H1 (cell line): ENCODE results near the gene RELCH. TPM values are rescaled to one million over a fixed set of nuclear protein-coding genes. Genes with fewer than 3 reads are reported as not detected.

Source experiments
- CTCF ChIA-PET: fragments of 300-600 bp; sonication (Branson Sonifier 250); formaldehyde crosslinking; loops from one replicate; lab custom pipeline; 2021; ENCODE audit not compliant: partially characterized antibody; lab: Charles Lee
- POLR2A ChIA-PET: fragments of 300-600 bp; sonication (Branson Sonifier 250); formaldehyde crosslinking; loops from one replicate; lab custom pipeline; 2021; ENCODE audit warnings: inconsistent platforms; ENCODE audit not compliant: partially characterized antibody; lab: Charles Lee
- DNase-seq, 2 experiments: peaks; one replicate each; pipeline versions ENCODE4 v3.0.0 to v3.0.0-alpha.2; 2010 to 2022; ENCODE audit warnings: low spot score in 2 of 2, low read depth in 1 of 2, mixed read lengths in 1 of 2
- FAIRE-seq: peaks from 2 replicates; lab custom pipeline; 2011; peaks lifted over from hg19 to GRCh38; lab: Jason Lieb, UNC
- H2AFZ ChIP-seq: 2 replicates; pipeline ENCODE4 v1.8.1; 2012; ENCODE audit warnings: low read length, inconsistent platforms
- H2AK5ac ChIP-seq: 2 replicates; pipeline ENCODE4 v1.6.1; 2013; ENCODE audit warnings: low read depth, low read length
- H2BK120ac ChIP-seq: replicated peaks from 2 replicates; pipeline ENCODE3; 2013; ENCODE audit warnings: low read depth, low read length, inconsistent platforms
- H2BK12ac ChIP-seq: 2 replicates; pipeline ENCODE4 v1.6.1; 2013; ENCODE audit warnings: low read depth, low read length
- H2BK15ac ChIP-seq: 2 replicates; pipeline ENCODE4 v1.6.1; 2013; ENCODE audit warnings: low read length
- H2BK20ac ChIP-seq: 2 replicates; pipeline ENCODE4 v1.6.1; 2013; ENCODE audit warnings: low read length
- H2BK5ac ChIP-seq: 2 replicates; pipeline ENCODE4 v1.6.1; 2013; ENCODE audit warnings: low read depth, low read length
- H3K14ac ChIP-seq: 2 replicates; pipeline ENCODE4 v1.6.1; 2013; ENCODE audit warnings: inconsistent platforms; ENCODE audit not compliant: insufficient read length
- H3K18ac ChIP-seq: 2 replicates; pipeline ENCODE4 v1.6.1; 2013; ENCODE audit warnings: low read length; ENCODE audit errors: extremely low read depth
- H3K23ac ChIP-seq: 2 replicates; pipeline ENCODE4 v1.6.1; 2013; ENCODE audit warnings: inconsistent platforms; ENCODE audit not compliant: insufficient read length
- H3K23me2 ChIP-seq: 2 replicates; pipeline ENCODE4 v1.6.1; 2013; ENCODE audit warnings: low read depth, low read length
- H3K27ac ChIP-seq: 2 replicates; pipeline ENCODE4 v1.6.1; 2011; ENCODE audit warnings: low read depth, low read length, inconsistent platforms
- H3K27me3 ChIP-seq, 4 experiments: replicated peaks in 1 of 4; 1 replicate in 1 of 4; 2 replicates in 3 of 4; pipeline versions ENCODE4 v1.6.1 to v1.8.1; 2011 to 2013; ENCODE audit warnings: low read length in 3 of 4, mild to moderate bottlenecking in 3 of 4, inconsistent platforms in 2 of 4, mixed read lengths in 2 of 4, moderate library complexity in 1 of 4; ENCODE audit not compliant: control insufficient read depth in 3 of 4, insufficient read depth in 3 of 4; ENCODE audit errors: extremely low read depth in 1 of 4
- H3K36me3 ChIP-seq, 4 experiments: 2 replicates each; pipeline versions ENCODE4 v1.6.1 to v1.8.1; 2011 to 2013; ENCODE audit warnings: mild to moderate bottlenecking in 4 of 4, low read length in 3 of 4, moderate library complexity in 2 of 4, control low read depth in 1 of 4, inconsistent platforms in 1 of 4; ENCODE audit not compliant: insufficient read depth in 4 of 4, control insufficient read depth in 2 of 4
- H3K4ac ChIP-seq: replicated peaks from 2 replicates; pipeline ENCODE3; 2013; ENCODE audit warnings: low read length, low read depth, mixed read lengths, inconsistent platforms; ENCODE audit not compliant: insufficient read length
- H3K4me1 ChIP-seq, 4 experiments: replicated peaks in 1 of 4; 1 replicate in 1 of 4; 2 replicates in 3 of 4; pipeline versions ENCODE4 v1.6.1 to v1.8.1; 2011 to 2013; ENCODE audit warnings: low read length in 3 of 4, inconsistent platforms in 2 of 4, mixed read lengths in 1 of 4; ENCODE audit not compliant: insufficient read depth in 4 of 4, control insufficient read depth in 3 of 4
- H3K4me2 ChIP-seq, 2 experiments: 2 replicates each; pipeline versions ENCODE4 v1.6.1 to v1.8.1; 2011 to 2013; ENCODE audit warnings: low read depth in 2 of 2, low read length in 2 of 2, control low read depth in 1 of 2, inconsistent platforms in 1 of 2, mild to moderate bottlenecking in 1 of 2; ENCODE audit not compliant: insufficient read depth in 1 of 2
- H3K4me3 ChIP-seq, 4 experiments: fragments of 200-600, 300-600 bp in 1 of 4; sonication (generic), shearing (Covaris generic), sonication (Bioruptor Twin) in 1 of 4; 2 replicates each; pipeline versions ENCODE4 v1.5.1 to v1.8.1; 2011 to 2016; ENCODE audit warnings: low read length in 4 of 4, low read depth in 3 of 4, control low read depth in 2 of 4, inconsistent platforms in 2 of 4, mild to moderate bottlenecking in 2 of 4, mixed read lengths in 1 of 4, moderate library complexity in 1 of 4; ENCODE audit not compliant: insufficient read depth in 2 of 4; ENCODE audit errors: extremely low read depth in 1 of 4
- H3K56ac ChIP-seq: replicated peaks from 2 replicates; pipeline ENCODE3; 2013; ENCODE audit warnings: low read depth, mild to moderate bottlenecking, mixed read lengths, low read length, inconsistent platforms; ENCODE audit not compliant: insufficient read length
- H3K79me1 ChIP-seq: 2 replicates; pipeline ENCODE4 v1.6.1; 2013; ENCODE audit warnings: low read depth, low read length, control low read depth
- H3K79me2 ChIP-seq, 2 experiments: 2 replicates each; pipeline versions ENCODE4 v1.6.1 to v1.8.1; 2012 to 2013; ENCODE audit warnings: low read length in 2 of 2, mild to moderate bottlenecking in 2 of 2, inconsistent platforms in 1 of 2; ENCODE audit not compliant: insufficient read depth in 2 of 2, control insufficient read depth in 1 of 2
- H3K9ac ChIP-seq, 4 experiments: replicated peaks in 1 of 4; 1 replicate in 1 of 4; 2 replicates in 3 of 4; pipeline versions ENCODE4 v1.6.1 to v1.8.1; 2011 to 2013; ENCODE audit warnings: low read depth in 3 of 4, low read length in 3 of 4, control low read depth in 2 of 4, mild to moderate bottlenecking in 2 of 4, moderate library complexity in 2 of 4, inconsistent platforms in 1 of 4; ENCODE audit errors: extremely low read depth in 1 of 4
- H3K9me3 ChIP-seq, 2 experiments: 2 replicates each; pipeline versions ENCODE4 v1.6.1 to v1.8.1; 2012 to 2013; ENCODE audit warnings: mild to moderate bottlenecking in 2 of 2, moderate library complexity in 2 of 2, control low read depth in 1 of 2, inconsistent platforms in 1 of 2, low read depth in 1 of 2, low read length in 1 of 2, mixed read lengths in 1 of 2; ENCODE audit not compliant: insufficient read depth in 2 of 2
- H4K20me1 ChIP-seq, 2 experiments: replicated peaks in 1 of 2; 2 replicates each; pipeline versions ENCODE3 to v1.8.1; 2011 to 2013; ENCODE audit warnings: inconsistent platforms in 2 of 2, low read length in 2 of 2, mild to moderate bottlenecking in 1 of 2; ENCODE audit not compliant: insufficient read depth in 2 of 2, control insufficient read depth in 1 of 2
- H4K5ac ChIP-seq: 2 replicates; pipeline ENCODE4 v1.6.1; 2013; ENCODE audit warnings: low read length, low read depth, mixed read lengths, inconsistent platforms; ENCODE audit not compliant: insufficient read length
- H4K8ac ChIP-seq: 2 replicates; pipeline ENCODE4 v1.8.0; 2013; ENCODE audit warnings: mild to moderate bottlenecking, moderate library complexity, low read length, inconsistent platforms; ENCODE audit not compliant: insufficient read depth; ENCODE audit errors: extremely low read depth
- H4K91ac ChIP-seq: replicated peaks from 2 replicates; pipeline ENCODE3; 2013; ENCODE audit warnings: low read length, mixed read lengths, inconsistent platforms; ENCODE audit not compliant: insufficient read length
- ATF3 ChIP-seq: IDR thresholded peaks from 2 replicates; pipeline ENCODE4 v1.6.1; 2011; ENCODE audit warnings: low read depth, mild to moderate bottlenecking, low read length; ENCODE audit not compliant: insufficient read depth
- CTCF ChIP-seq, 3 experiments: IDR thresholded peaks; 1 replicate in 2 of 3; 2 replicates in 1 of 3; pipeline versions ENCODE4 v1.5.1 to v1.6.1; 2011; ENCODE audit warnings: low read length in 3 of 3, mild to moderate bottlenecking in 3 of 3, inconsistent platforms in 2 of 3, low read depth in 1 of 3, moderate library complexity in 1 of 3; ENCODE audit not compliant: insufficient read depth in 1 of 3; ENCODE audit errors: control extremely low read depth in 1 of 3
- JUND ChIP-seq: IDR thresholded peaks from 2 replicates; pipeline ENCODE4 v1.6.1; 2011; ENCODE audit warnings: mild to moderate bottlenecking, improper control_type of control experiment, low read length
- KDM1A ChIP-seq: fragments of 200-600, 300-600 bp; sonication (generic); IDR thresholded peaks from 2 replicates; pipeline ENCODE4 v1.7.1; 2016; ENCODE audit warnings: mild to moderate bottlenecking, low read length, borderline replicate concordance
- RBBP5 ChIP-seq: IDR thresholded peaks from 2 replicates; pipeline ENCODE4 v1.7.1; 2012; ENCODE audit warnings: low read depth, mild to moderate bottlenecking, inconsistent platforms, low read length, moderate library complexity, borderline replicate concordance
- SIRT6 ChIP-seq: IDR thresholded peaks from one replicate; pipeline ENCODE4 v1.7.1; 2012; ENCODE audit warnings: low read length, inconsistent platforms
- ZNF274 ChIP-seq: IDR thresholded peaks from 2 replicates; pipeline ENCODE4 v1.7.0; 2012; ENCODE audit warnings: low read length, borderline replicate concordance; ENCODE audit errors: extremely low read depth
- WGBS, 2 experiments: shearing (Covaris generic) in 1 of 2; methylation state at CpG; one replicate each; pipeline versions ENCODE4 v1.1.6 to v1.1.7; 2013 to 2015; ENCODE audit warnings: low lambda C conversion rate in 2 of 2, mixed read lengths in 2 of 2, inconsistent platforms in 1 of 2, low coverage in 1 of 2, missing lambda C conversion rate in 1 of 2; ENCODE audit not compliant: insufficient replicate concordance in 2 of 2, insufficient coverage in 1 of 2, insufficient read length in 1 of 2; ENCODE audit errors: extremely low coverage in 1 of 2, missing lambda C conversion rate in 1 of 2; 5-methylcytosine and 5-hydroxymethylcytosine counted together
- polyA plus RNA-seq, 7 experiments: library from polyadenylated mRNA; depleted of rRNA in 3 of 7; stranded (reverse) in 5 of 7; unstranded in 2 of 7; fragments of >200 nt in 5 of 7; fragments of 200-250 nt in 2 of 7; gene quantifications; 1 replicate in 5 of 7; 2 replicates in 1 of 7; 4 replicates in 1 of 7; pipeline versions ENCODE4 v1.2.1 to v1.2.3, GENCODE V29; 2011 to 2013; ENCODE audit warnings: missing spikeins in 2 of 7, mixed read lengths in 2 of 7
- total RNA-seq: library from RNA; stranded (reverse); fragmentation: NEBNext Ultra II Directional; extraction: Animal tissue kit (Norgen Biotek cat#: 25700); gene quantifications from 2 replicates; pipeline ENCODE4 v1.2.1, GENCODE V29; 2021

RELCH gene
- total and polyA plus RNA-seq, 2 of the 8 experiments (the other 6 are each of a cell fraction or from before 2014, with no cell fraction given), result 7.3 to 26.9 TPM

GRCh38 chr18:62157843-62158242 lies 29.2 kb upstream of the RELCH start:
- H3K79me1 ChIP-seq, result no peaks in the 10 kb centered on the region
- no peak overlapping the region for H4K91ac ChIP-seq
- H3K79me2 ChIP-seq, result no peaks in the 10 kb centered on the region
- no peaks in the 10 kb centered on the region for H3K9me3 ChIP-seq
- no peak overlapping the region for H3K4ac ChIP-seq
- H3K36me3 ChIP-seq, result no peaks in the 10 kb centered on the region; a peak in 1 of 8 replicates
- no peak overlapping the region for H2BK20ac ChIP-seq
- no peak overlapping the region for H2BK15ac ChIP-seq
- no peak for DNase-seq
- TF ChIP-seq KDM1A (no peak), ATF3 (no peak), CTCF (IDR thresholded peaks at IDR 0.05; ENCODE audit: control extremely low read depth in 1 of 3, insufficient read depth in 1 of 3, low read depth in 1 of 3, low read length in 3 of 3) (no peak), RBBP5 (no peak), JUND (no peak), SIRT6 (no peak), ZNF274 (no peak)
- no peak overlapping the region for H4K5ac ChIP-seq
- no peaks in the 10 kb centered on the region for H3K4me1 ChIP-seq
- no peak overlapping the region for H3K14ac ChIP-seq
- no peak overlapping the region for H3K18ac ChIP-seq
- FAIRE-seq, result no peak
- H4K20me1 ChIP-seq, result no peaks in the 10 kb centered on the region
- no peaks in the 10 kb centered on the region for H3K23me2 ChIP-seq
- H3K4me2 ChIP-seq, result no peak overlapping the region
- H3K56ac ChIP-seq, result no peak overlapping the region
- no peak overlapping the region for H2BK5ac ChIP-seq
- no peak overlapping the region for H3K9ac ChIP-seq
- POLR2A ChIA-PET, result no interaction called here
- H3K27me3 ChIP-seq, result no peaks in the 10 kb centered on the region
- CTCF ChIA-PET, result no interaction called here
- H3K27ac ChIP-seq, result no peak overlapping the region
- no peak overlapping the region for H3K23ac ChIP-seq
- WGBS, 2 experiments, result 88 to 100% methylated on average over 1 of the region's 1 CpG
- H3K4me3 ChIP-seq, result no peak overlapping the region
- no peak overlapping the region for H2AFZ ChIP-seq
- no peak overlapping the region for H2AK5ac ChIP-seq
- no peak overlapping the region for H2BK12ac ChIP-seq
- no peak overlapping the region for H2BK120ac ChIP-seq
- H4K8ac ChIP-seq, result no peak overlapping the region
